HCT116 (cell line): ENCODE measurements around the gene ANKRD10.

Source experiments
- CBX3 ChIP-seq: IDR thresholded peaks from 2 replicates; pipeline ENCODE4 v1.6.1; 2012; ENCODE audit warnings: low read depth
- CEBPB ChIP-seq: IDR thresholded peaks from 2 replicates; pipeline ENCODE4 v1.6.1; 2012; ENCODE audit warnings: low read depth
- CTCF ChIP-seq, 3 experiments: fragments of 200-600 bp in 1 of 3; sonication (generic) in 1 of 3; IDR thresholded peaks in 2 of 3; conservative IDR thresholded peaks in 1 of 3; 2 replicates each; pipeline ENCODE4 v1.5.1; 2012 to 2017; ENCODE audit warnings: low read depth in 2 of 3, low read length in 2 of 3, antibody characterized with exemption in 1 of 3, borderline replicate concordance in 1 of 3, control low read depth in 1 of 3, mild to moderate bottlenecking in 1 of 3, mixed read lengths in 1 of 3, mixed run types in 1 of 3, moderate library complexity in 1 of 3; ENCODE audit not compliant: insufficient read depth in 1 of 3
- EZH2 ChIP-seq: fragments of 200-600 bp; sonication (generic); IDR thresholded peaks from 2 replicates; pipeline ENCODE4 v1.6.1; 2017; ENCODE audit warnings: antibody characterized with exemption, mixed run types
- EZH2phosphoT487 ChIP-seq: fragments of 200-600 bp; IDR thresholded peaks from 2 replicates; pipeline ENCODE4 v1.6.1; 2018; ENCODE audit warnings: antibody characterized with exemption, borderline replicate concordance
- MAX ChIP-seq: IDR thresholded peaks from 2 replicates; pipeline ENCODE4 v1.6.1; 2012
- POLR2A ChIP-seq: IDR thresholded peaks from 2 replicates; pipeline ENCODE4 v1.7.0; 2011; ENCODE audit warnings: borderline replicate concordance; ENCODE audit not compliant: insufficient read depth, insufficient read length; ENCODE audit errors: extremely low read depth
- POLR2AphosphoS5 ChIP-seq: IDR thresholded peaks from 2 replicates; pipeline ENCODE4 v1.6.1; 2011; ENCODE audit warnings: mild to moderate bottlenecking, low read depth, low read length, moderate library complexity
- RAD21 ChIP-seq: IDR thresholded peaks from 2 replicates; pipeline ENCODE4 v1.6.1; 2012; ENCODE audit warnings: low read depth, mild to moderate bottlenecking
- REST ChIP-seq: IDR thresholded peaks from 2 replicates; pipeline ENCODE4 v1.6.1; 2012; ENCODE audit warnings: low read depth
- SIN3A ChIP-seq: IDR thresholded peaks from 2 replicates; pipeline ENCODE4 v1.6.1; 2012; ENCODE audit warnings: low read depth
- SRF ChIP-seq: IDR thresholded peaks from 2 replicates; pipeline ENCODE4 v1.6.1; 2012; ENCODE audit warnings: low read depth
- YY1 ChIP-seq: IDR thresholded peaks from 2 replicates; pipeline ENCODE4 v1.6.1; 2011; ENCODE audit warnings: low read length, low read depth, moderate library complexity, mild to moderate bottlenecking; ENCODE audit not compliant: insufficient replicate concordance; ENCODE audit errors: extremely low read depth
- ZBTB33 ChIP-seq: IDR thresholded peaks from 2 replicates; pipeline ENCODE4 v1.6.1; 2011; ENCODE audit warnings: mild to moderate bottlenecking, low read length, moderate library complexity; ENCODE audit not compliant: insufficient replicate concordance; ENCODE audit errors: extremely low read depth

GRCh38 chr13:110850840-110851239 lies 64.0 kb downstream of the ANKRD10 start:
- TF ChIP-seq RAD21, result no peak
- TF ChIP-seq POLR2A, result no peak
- no peak for TF ChIP-seq CTCF (IDR thresholded peaks at IDR 0.05 in 2 of 3, conservative IDR thresholded peaks at IDR 0.05 in 1 of 3; ENCODE audit: borderline replicate concordance in 1 of 3, insufficient read depth in 1 of 3, low read depth in 2 of 3, low read length in 2 of 3)
- no peak for TF ChIP-seq EZH2phosphoT487
- TF ChIP-seq EZH2, result no peak
- no peak for TF ChIP-seq REST
- no peak for TF ChIP-seq POLR2AphosphoS5
- TF ChIP-seq SIN3A, result no peak
- no peak for TF ChIP-seq MAX
- TF ChIP-seq ZBTB33, result no peak
- TF ChIP-seq YY1, result no peak
- TF ChIP-seq SRF, result no peak
- no peak for TF ChIP-seq CBX3
- no peak for TF ChIP-seq CEBPB
